Ovary (tissue), 9 donors: ENCODE measurements around the gene VPS41. TPM values are rescaled to one million over a fixed set of nuclear protein-coding genes. Genes with fewer than 3 reads are reported as not detected.

ENCODE experiments used
- DNase-seq, 5 donors: peaks; one replicate each; pipeline ENCODE4 v3.0.0-alpha.2; 2019 to 2020
- H3K27ac ChIP-seq, 2 donors: fragments of 200-600 bp; one replicate each; pipeline versions ENCODE4 v1.5.1 to v1.8.0; 2019 to 2022
- H3K27me3 ChIP-seq: fragments of 200-600 bp; one replicate; pipeline ENCODE4 v1.8.0; 2022
- H3K36me3 ChIP-seq: fragments of 200-600 bp; sonication (generic); one replicate; pipeline ENCODE4 v1.5.1; 2019
- H3K4me1 ChIP-seq: one replicate; pipeline ENCODE4 v1.8.1; 2013; ENCODE audit warnings: mild to moderate bottlenecking, moderate library complexity; ENCODE audit not compliant: insufficient read depth
- H3K4me3 ChIP-seq: fragments of 200-600 bp; sonication (generic); one replicate; pipeline ENCODE4 v1.5.1; 2017
- H3K9me3 ChIP-seq, 2 donors: fragments of 200-600 bp in 1 of 2; sonication (generic) in 1 of 2; one replicate each; pipeline versions ENCODE4 v1.5.1 to v1.8.1; 2013 to 2019; ENCODE audit warnings: mild to moderate bottlenecking in 1 of 2, moderate library complexity in 1 of 2
- EP300 ChIP-seq: sonication (generic); formaldehyde crosslinking; IDR thresholded peaks from one replicate; pipeline ENCODE4 v1.6.1; 2017; ENCODE audit warnings: antibody characterized with exemption
- POLR2A ChIP-seq: fragments of 450-650 bp; IDR thresholded peaks from one replicate; pipeline ENCODE4 v1.6.1; 2017; ENCODE audit warnings: antibody characterized with exemption, mild to moderate bottlenecking, moderate library complexity
- WGBS, 3 donors: extraction: QIAGEN DNeasy Blood & Tissue Kit in 1 of 3; methylation state at CpG; one replicate each; pipeline versions ENCODE4 v1.1.5 to v1.1.7; 2013 to 2017; 5-methylcytosine and 5-hydroxymethylcytosine counted together
- intact Hi-C, 4 donors: fragments of 100-400 bp; cut with DNase I; formaldehyde crosslinking; loops; one replicate each; pipeline versions ENCODE4 v1.11.0 to v1.15.1; 2022 to 2023
- polyA plus RNA-seq, 2 donors: library from polyadenylated mRNA; stranded (reverse); fragments of 200-250 nt in 1 of 2; fragments of 350-450 nt in 1 of 2; fragmentation: Illumina TruSeq in 1 of 2; extraction: RNeasy Lipid Tissue Mini Kit (QIAGEN cat#74804) in 1 of 2; gene quantifications; one replicate each; pipeline ENCODE4 v1.2.3, GENCODE V29; 2013 to 2014
- total RNA-seq, 7 donors: library from RNA; depleted of rRNA in 2 of 7; stranded (reverse); fragments of >200 nt in 2 of 7; fragmentation: NEBNext Ultra II Directional in 3 of 7; extraction: Animal tissue kit (Norgen Biotek cat#: 25700) in 3 of 7; gene quantifications; one replicate each; pipeline versions ENCODE4 v1.1.0 to v1.2.4, GENCODE V29; 2016 to 2023
- TF ChIP-seq, protein P1 (sequence below), 3 donors: fragments of 450-650 bp in 2 of 3; fragments of 200-600 bp in 1 of 3; IDR thresholded peaks; one replicate each; pipeline versions ENCODE4 v1.5.1 to v1.8.0; 2016 to 2022; ENCODE audit warnings: antibody characterized with exemption in 3 of 3, mild to moderate bottlenecking in 1 of 3
- donor health status: DM: no; HTN: no; CAD: no; lungs with moderate emphysema.
- donor health status: DM: no; HTN: no; CAD: no.
- donor health status: Bipolar disorder and iron deficiency.
- donor health status: DM: yes; HTN: yes; CAD: no.
- donor health status: DM: no; HTN: no; CAD: no.
- donor health status: DM: yes; HTN: yes; CAD: no.

The VPS41 gene
- total and polyA plus RNA-seq, 9 donors, result 17.3 to 77.0 (median 57.2) TPM

- 80 to 84% (median 80%) methylated on average over 4 of the region's 4 CpGs for WGBS, 3 donors
- no peaks in the 10 kb centered on the region for H3K9me3 ChIP-seq
- TF ChIP-seq EP300 (no peak), POLR2A (no peak)
- TF ChIP-seq, protein P1, sequence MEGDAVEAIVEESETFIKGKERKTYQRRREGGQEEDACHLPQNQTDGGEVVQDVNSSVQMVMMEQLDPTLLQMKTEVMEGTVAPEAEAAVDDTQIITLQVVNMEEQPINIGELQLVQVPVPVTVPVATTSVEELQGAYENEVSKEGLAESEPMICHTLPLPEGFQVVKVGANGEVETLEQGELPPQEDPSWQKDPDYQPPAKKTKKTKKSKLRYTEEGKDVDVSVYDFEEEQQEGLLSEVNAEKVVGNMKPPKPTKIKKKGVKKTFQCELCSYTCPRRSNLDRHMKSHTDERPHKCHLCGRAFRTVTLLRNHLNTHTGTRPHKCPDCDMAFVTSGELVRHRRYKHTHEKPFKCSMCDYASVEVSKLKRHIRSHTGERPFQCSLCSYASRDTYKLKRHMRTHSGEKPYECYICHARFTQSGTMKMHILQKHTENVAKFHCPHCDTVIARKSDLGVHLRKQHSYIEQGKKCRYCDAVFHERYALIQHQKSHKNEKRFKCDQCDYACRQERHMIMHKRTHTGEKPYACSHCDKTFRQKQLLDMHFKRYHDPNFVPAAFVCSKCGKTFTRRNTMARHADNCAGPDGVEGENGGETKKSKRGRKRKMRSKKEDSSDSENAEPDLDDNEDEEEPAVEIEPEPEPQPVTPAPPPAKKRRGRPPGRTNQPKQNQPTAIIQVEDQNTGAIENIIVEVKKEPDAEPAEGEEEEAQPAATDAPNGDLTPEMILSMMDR (IDR thresholded peaks at IDR 0.05), result no peak
- no peaks in the 10 kb centered on the region for H3K27me3 ChIP-seq
- H3K27ac ChIP-seq, result no peak overlapping the region
- DNase-seq, result no peak
- intact Hi-C loops, result loop anchor here in 1 of 4 donors (10.0 kb wide), 1 partner anchor 526 kb away; no protein-coding TSS in a partner anchor
- no peaks in the 10 kb centered on the region for H3K4me1 ChIP-seq
- no peaks in the 10 kb centered on the region for H3K36me3 ChIP-seq
- H3K4me3 ChIP-seq, result no peak overlapping the region
Measured at GRCh38 chr7:38938589-38938988, 29.6 kb upstream of the VPS41 start.

GRCh38 chr7:38938001-38938485 lies 29.1 kb upstream of the VPS41 start:
- 36 to 52% (median 47%) methylated on average over 1 of the region's 1 CpG for WGBS, 3 donors
- H3K27ac ChIP-seq, result no peak overlapping the region
- TF ChIP-seq, protein P1 (IDR thresholded peaks at IDR 0.05), result no peak
- TF ChIP-seq EP300 (no peak), POLR2A (no peak)

DNA sequence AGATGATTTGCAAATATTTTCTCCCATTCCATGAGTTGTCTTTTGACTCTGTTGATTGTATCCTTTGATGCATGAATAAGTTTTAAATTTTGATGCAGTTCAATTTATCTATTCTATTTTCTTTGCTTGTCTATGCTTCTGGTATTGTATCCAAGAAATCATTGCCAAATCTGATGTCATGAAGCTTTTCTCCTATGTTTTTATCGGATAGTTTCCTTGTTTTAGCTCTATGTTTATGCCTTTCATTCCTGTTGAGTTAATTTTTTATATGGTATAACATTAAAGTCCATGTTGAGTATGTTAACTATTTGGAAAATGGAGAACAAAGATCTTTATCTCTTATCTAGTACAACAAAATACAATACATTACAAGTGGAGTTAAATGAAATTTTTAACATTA lies 27.6 kb upstream of the VPS41 start:
- TF ChIP-seq POLR2A (no peak), EP300 (no peak)
- TF ChIP-seq, protein P1 (IDR thresholded peaks at IDR 0.05), result no peak
- no peaks in the 10 kb centered on the region for H3K4me1 ChIP-seq
- no peaks in the 10 kb centered on the region for H3K27me3 ChIP-seq
- WGBS, 3 donors, result 80 to 93% (median 84%) methylated on average over 1 of the region's 1 CpG
- no peak overlapping the region for H3K4me3 ChIP-seq
- no peak overlapping the region for H3K27ac ChIP-seq
- no peaks in the 10 kb centered on the region for H3K9me3 ChIP-seq
- DNase-seq, result no peak
- intact Hi-C loops, result loop anchor here in 1 of 4 donors (10.0 kb wide), 1 partner anchor 528 kb away; no protein-coding TSS in a partner anchor
- no peaks in the 10 kb centered on the region for H3K36me3 ChIP-seq

More at GRCh38 chr7:38938001-38938485, 29.1 kb upstream of the VPS41 start:
- no peak overlapping the region for H3K4me3 ChIP-seq
- no peaks in the 10 kb centered on the region for H3K9me3 ChIP-seq
- no peaks in the 10 kb centered on the region for H3K4me1 ChIP-seq
- intact Hi-C loops, result loop anchor here in 1 of 4 donors (10.0 kb wide), 1 partner anchor 527 kb away; no protein-coding TSS in a partner anchor
- no peak for DNase-seq
- no peaks in the 10 kb centered on the region for H3K36me3 ChIP-seq
- no peaks in the 10 kb centered on the region for H3K27me3 ChIP-seq

DNA sequence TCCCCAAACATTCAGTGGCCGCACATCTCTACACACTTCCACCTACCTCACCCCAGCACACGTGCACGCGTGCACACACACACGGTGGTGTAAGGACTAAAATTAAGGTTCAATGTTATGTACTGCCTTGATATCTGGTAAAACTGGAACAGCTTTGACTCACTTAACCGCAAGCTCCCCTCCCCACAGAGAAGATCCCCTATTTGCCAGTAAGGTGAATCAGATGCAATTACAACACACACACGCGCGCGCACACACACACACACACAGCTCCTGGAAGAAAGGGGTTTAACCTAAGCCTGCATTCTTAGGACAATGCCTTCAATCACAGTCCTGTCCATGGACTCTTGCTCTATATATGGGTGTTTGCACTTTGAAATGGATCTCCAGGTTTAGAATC lies 25.5 kb upstream of the VPS41 start:
- H3K4me3 ChIP-seq, result no peak overlapping the region
- TF ChIP-seq, protein P1 (IDR thresholded peaks at IDR 0.05), result no peak
- TF ChIP-seq EP300 (no peak), POLR2A (no peak)
- no peak overlapping the region for H3K27ac ChIP-seq
- intact Hi-C loops, result loop anchor here in 1 of 4 donors (10.0 kb wide), 1 partner anchor 530 kb away; no protein-coding TSS in a partner anchor
- 96 to 97% (median 96%) methylated on average over 10 of the region's 10 CpGs for WGBS, 3 donors
- H3K27me3 ChIP-seq, result no peaks in the 10 kb centered on the region
- no peaks in the 10 kb centered on the region for H3K36me3 ChIP-seq
- no peaks in the 10 kb centered on the region for H3K4me1 ChIP-seq
- no peaks in the 10 kb centered on the region for H3K9me3 ChIP-seq
- DNase-seq, result no peak
